ENCODE measurements around the gene PCYT2. TPM values are rescaled to one million over a fixed set of nuclear protein-coding genes. Genes with fewer than 3 reads are reported as not detected.

PCYT2 gene
- total and polyA plus RNA-seq, 4 donors = 31.4 to 67.4 (median 49.6) TPM

GRCh38 chr17:81854974-81855774, 56.0 kb downstream of the PCYT2 start:
- H3K9me3 ChIP-seq (ENCODE audit: control insufficient read depth, insufficient read depth, low read length) = no peaks in the 10 kb centered on the region
- no peaks in the 10 kb centered on the region for H3K27me3 ChIP-seq (ENCODE audit: control insufficient read depth, insufficient read depth, low read length)
- DNase-seq (ENCODE audit: low read depth in 4 of 6, low spot score in 6 of 6) = no peak
- H3K4me3 ChIP-seq (ENCODE audit: low read depth, low read length) = no peak overlapping the region
- no peak overlapping the region for H3K27ac ChIP-seq (ENCODE audit: low read depth, low read length)
- peaks cover 86% of the 10 kb centered on the region for H3K36me3 ChIP-seq (ENCODE audit: control insufficient read depth, insufficient read depth, low read length)
- H3K4me1 ChIP-seq (ENCODE audit: control insufficient read depth, insufficient read depth, low read length) = peaks cover 18% of the 10 kb centered on the region
- 94% methylated on average over 19 of the region's 29 CpGs for WGBS (ENCODE audit: insufficient coverage)

GRCh38 chr17:81852237-81852636, 59.0 kb downstream of the PCYT2 start:
- 97% methylated on average over 12 of the region's 12 CpGs for WGBS (ENCODE audit: insufficient coverage)
- Histone ChIP-seq H3K27ac (ENCODE audit: low read depth, low read length) (no peak overlapping the region), H3K4me3 (ENCODE audit: low read depth, low read length) (no peak overlapping the region), H3K4me1 (ENCODE audit: control insufficient read depth, insufficient read depth, low read length) (no peaks in the 10 kb centered on the region), H3K27me3 (ENCODE audit: control insufficient read depth, insufficient read depth, low read length) (no peaks in the 10 kb centered on the region), H3K9me3 (ENCODE audit: control insufficient read depth, insufficient read depth, low read length) (no peaks in the 10 kb centered on the region), H3K36me3 (ENCODE audit: control insufficient read depth, insufficient read depth, low read length) (peaks cover 87% of the 10 kb centered on the region)
- DNase-seq (ENCODE audit: low read depth in 4 of 6, low spot score in 6 of 6) = no peak

GRCh38 chr17:81851423-81851822, 59.8 kb downstream of the PCYT2 start:
- DNase-seq (ENCODE audit: low read depth in 4 of 6, low spot score in 6 of 6) = no peak
- H3K27ac ChIP-seq (ENCODE audit: low read depth, low read length) = no peak overlapping the region

More at GRCh38 chr17:81851423-81851822, 59.8 kb downstream of the PCYT2 start:
- Histone ChIP-seq H3K27me3 (ENCODE audit: control insufficient read depth, insufficient read depth, low read length) (no peaks in the 10 kb centered on the region), H3K9me3 (ENCODE audit: control insufficient read depth, insufficient read depth, low read length) (no peaks in the 10 kb centered on the region), H3K36me3 (ENCODE audit: control insufficient read depth, insufficient read depth, low read length) (peaks cover 87% of the 10 kb centered on the region), H3K4me1 (ENCODE audit: control insufficient read depth, insufficient read depth, low read length) (no peaks in the 10 kb centered on the region), H3K4me3 (ENCODE audit: low read depth, low read length) (no peak overlapping the region)
- WGBS (ENCODE audit: insufficient coverage) = 90% methylated on average over 16 of the region's 16 CpGs

Other genes with a start within 250 kb of the PCYT2 start
- 10 to 100 TPM; 10.1 to 35.6 TPM for gene OXLD1, start 244.8 kb downstream of the PCYT2 start, total RNA-seq
- gene OXLD1, start 244.8 kb downstream of the PCYT2 start, polyA plus RNA-seq (ENCODE audit: insufficient read length in 2 of 2) = 10 to 100 TPM; 20.9 to 27.1 TPM
- gene CCDC137, start 244.7 kb downstream of the PCYT2 start, total RNA-seq = 10 to 100 TPM in 1 of 2 donors, 1 to 10 TPM in 1; 3.9 to 11.9 TPM
- gene CCDC137, start 244.7 kb downstream of the PCYT2 start, polyA plus RNA-seq (ENCODE audit: insufficient read length in 2 of 2) = 10 to 100 TPM; 21.1 to 25.9 TPM
- gene ARL16, start 227.6 kb downstream of the PCYT2 start, total RNA-seq = 10 to 100 TPM; 43.2 to 57.1 TPM
- 10 to 100 TPM; 64.8 to 69.1 TPM for gene ARL16, start 227.6 kb downstream of the PCYT2 start, polyA plus RNA-seq (ENCODE audit: insufficient read length in 2 of 2)
- gene HGS, start 227.4 kb downstream of the PCYT2 start, total RNA-seq = 10 to 100 TPM; 37.9 to 66.7 TPM
- 100 to 1,000 TPM; 107 to 128 TPM for gene HGS, start 227.4 kb downstream of the PCYT2 start, polyA plus RNA-seq (ENCODE audit: insufficient read length in 2 of 2)
- gene MRPL12, start 208.0 kb downstream of the PCYT2 start, total RNA-seq = 10 to 100 TPM in 1 of 2 donors, 1 to 10 TPM in 1; 9.2 to 10.7 TPM
- 10 to 100 TPM; 74.5 to 76.0 TPM for gene MRPL12, start 208.0 kb downstream of the PCYT2 start, polyA plus RNA-seq (ENCODE audit: insufficient read length in 2 of 2)
- 10 to 100 TPM in 1 of 2 donors, 1 to 10 TPM in 1; 6.1 to 10.4 TPM for gene SLC25A10, start 199.1 kb downstream of the PCYT2 start, total RNA-seq
- 10 to 100 TPM; 14.1 to 15.2 TPM for gene SLC25A10, start 199.1 kb downstream of the PCYT2 start, polyA plus RNA-seq (ENCODE audit: insufficient read length in 2 of 2)
- gene GCGR, start 107.2 kb downstream of the PCYT2 start, total RNA-seq = under 1 TPM; 0.50 to 0.99 TPM
- 1 to 10 TPM in 1 of 2 donors, not detected in 1; 1.3 TPM for gene GCGR, start 107.2 kb downstream of the PCYT2 start, polyA plus RNA-seq (ENCODE audit: insufficient read length in 2 of 2)
- gene MCRIP1, start 78.1 kb downstream of the PCYT2 start, total RNA-seq = 100 to 1,000 TPM in 1 of 2 donors, 10 to 100 TPM in 1; 51.0 to 146 TPM
- 100 to 1,000 TPM; 216 to 234 TPM for gene MCRIP1, start 78.1 kb downstream of the PCYT2 start, polyA plus RNA-seq (ENCODE audit: insufficient read length in 2 of 2)
- under 1 TPM in 1 of 2 donors, not detected in 1; 0.17 TPM for gene PPP1R27, start 76.3 kb downstream of the PCYT2 start, total RNA-seq
- under 1 TPM in 1 of 2 donors, not detected in 1; 0.18 TPM for gene PPP1R27, start 76.3 kb downstream of the PCYT2 start, polyA plus RNA-seq (ENCODE audit: insufficient read length in 2 of 2)
- gene P4HB, start 50.9 kb downstream of the PCYT2 start, total RNA-seq = 100 to 1,000 TPM; 143 to 443 TPM
- 100 to 1,000 TPM; 254 to 311 TPM for gene P4HB, start 50.9 kb downstream of the PCYT2 start, polyA plus RNA-seq (ENCODE audit: insufficient read length in 2 of 2)
- 100 to 1,000 TPM in 1 of 2 donors, 10 to 100 TPM in 1; 46.6 to 158 TPM for gene ARHGDIA, start 40.1 kb downstream of the PCYT2 start, total RNA-seq
- 100 to 1,000 TPM; 318 to 319 TPM for gene ARHGDIA, start 40.1 kb downstream of the PCYT2 start, polyA plus RNA-seq (ENCODE audit: insufficient read length in 2 of 2)
- gene ALYREF, start 19.8 kb downstream of the PCYT2 start, total RNA-seq = 10 to 100 TPM; 54.6 to 77.1 TPM
- 10 to 100 TPM; 77.4 to 84.5 TPM for gene ALYREF, start 19.8 kb downstream of the PCYT2 start, polyA plus RNA-seq (ENCODE audit: insufficient read length in 2 of 2)
- gene ANAPC11, start 19.7 kb downstream of the PCYT2 start, total RNA-seq = 100 to 1,000 TPM in 1 of 2 donors, 10 to 100 TPM in 1; 53.8 to 120 TPM
- gene ANAPC11, start 19.7 kb downstream of the PCYT2 start, polyA plus RNA-seq (ENCODE audit: insufficient read length in 2 of 2) = 100 to 1,000 TPM; 142 to 144 TPM
- gene NPB, start 9.2 kb downstream of the PCYT2 start, total RNA-seq = 1 to 10 TPM; 1.1 to 4.4 TPM
- gene NPB, start 9.2 kb downstream of the PCYT2 start, polyA plus RNA-seq (ENCODE audit: insufficient read length in 2 of 2) = 1 to 10 TPM; 2.1 to 3.8 TPM
- 10 to 100 TPM in 1 of 2 donors, 1 to 10 TPM in 1; 5.8 to 11.8 TPM for gene SIRT7, start 6.8 kb upstream of the PCYT2 start, total RNA-seq
- gene SIRT7, start 6.8 kb upstream of the PCYT2 start, polyA plus RNA-seq (ENCODE audit: insufficient read length in 2 of 2) = 10 to 100 TPM; 18.9 to 24.2 TPM
- gene MAFG, start 16.3 kb upstream of the PCYT2 start, total RNA-seq = 10 to 100 TPM; 10.8 to 13.0 TPM
- gene MAFG, start 16.3 kb upstream of the PCYT2 start, polyA plus RNA-seq (ENCODE audit: insufficient read length in 2 of 2) = 10 to 100 TPM; 21.5 to 24.2 TPM
- gene PYCR1, start 25.9 kb upstream of the PCYT2 start, total RNA-seq = 10 to 100 TPM; 37.0 to 52.0 TPM
- gene PYCR1, start 25.9 kb upstream of the PCYT2 start, polyA plus RNA-seq (ENCODE audit: insufficient read length in 2 of 2) = 10 to 100 TPM; 47.2 to 56.8 TPM
- gene MYADML2, start 35.8 kb upstream of the PCYT2 start, total RNA-seq = 1 to 10 TPM in 1 of 2 donors, under 1 TPM in 1; 0.44 to 2.0 TPM
- gene MYADML2, start 35.8 kb upstream of the PCYT2 start, polyA plus RNA-seq (ENCODE audit: insufficient read length in 2 of 2) = 1 to 10 TPM; 2.2 to 2.9 TPM
- 1 to 10 TPM in 1 of 2 donors, under 1 TPM in 1; 0.89 to 3.0 TPM for gene NOTUM, start 49.8 kb upstream of the PCYT2 start, total RNA-seq
- 1 to 10 TPM in 1 of 2 donors, under 1 TPM in 1; 0.82 to 1.4 TPM for gene NOTUM, start 49.8 kb upstream of the PCYT2 start, polyA plus RNA-seq (ENCODE audit: insufficient read length in 2 of 2)
- gene ASPSCR1, start 66.2 kb upstream of the PCYT2 start, total RNA-seq = 10 to 100 TPM; 22.3 to 42.8 TPM
- gene ASPSCR1, start 66.2 kb upstream of the PCYT2 start, polyA plus RNA-seq (ENCODE audit: insufficient read length in 2 of 2) = 10 to 100 TPM; 38.9 to 53.7 TPM
- gene CENPX, start 111.5 kb upstream of the PCYT2 start, total RNA-seq = 10 to 100 TPM; 37.0 to 56.3 TPM
- gene CENPX, start 111.5 kb upstream of the PCYT2 start, polyA plus RNA-seq (ENCODE audit: insufficient read length in 2 of 2) = 10 to 100 TPM; 70.4 to 71.9 TPM
- gene LRRC45, start 111.9 kb upstream of the PCYT2 start, total RNA-seq = 10 to 100 TPM in 1 of 2 donors, 1 to 10 TPM in 1; 8.2 to 16.9 TPM
- gene LRRC45, start 111.9 kb upstream of the PCYT2 start, polyA plus RNA-seq (ENCODE audit: insufficient read length in 2 of 2) = 10 to 100 TPM; 22.1 to 26.4 TPM
- 10 to 100 TPM; 51.7 to 58.4 TPM for gene RAC3, start 120.3 kb upstream of the PCYT2 start, total RNA-seq
- 100 to 1,000 TPM; 212 to 214 TPM for gene RAC3, start 120.3 kb upstream of the PCYT2 start, polyA plus RNA-seq (ENCODE audit: insufficient read length in 2 of 2)
- 10 to 100 TPM; 44.3 to 94.5 TPM for gene DCXR, start 126.3 kb upstream of the PCYT2 start, total RNA-seq
- 100 to 1,000 TPM; 144 to 145 TPM for gene DCXR, start 126.3 kb upstream of the PCYT2 start, polyA plus RNA-seq (ENCODE audit: insufficient read length in 2 of 2)
- gene RFNG, start 140.4 kb upstream of the PCYT2 start, total RNA-seq = 10 to 100 TPM; 19.5 to 36.7 TPM
- gene RFNG, start 140.4 kb upstream of the PCYT2 start, polyA plus RNA-seq (ENCODE audit: insufficient read length in 2 of 2) = 10 to 100 TPM; 61.8 to 75.2 TPM
- 100 to 1,000 TPM in 1 of 2 donors, 10 to 100 TPM in 1; 63.4 to 125 TPM for gene GPS1, start 140.5 kb upstream of the PCYT2 start, total RNA-seq
- 100 to 1,000 TPM; 151 to 165 TPM for gene GPS1, start 140.5 kb upstream of the PCYT2 start, polyA plus RNA-seq (ENCODE audit: insufficient read length in 2 of 2)
- gene DUS1L, start 154.4 kb upstream of the PCYT2 start, total RNA-seq = 10 to 100 TPM; 18.9 to 48.8 TPM
- 10 to 100 TPM; 66.6 to 85.1 TPM for gene DUS1L, start 154.4 kb upstream of the PCYT2 start, polyA plus RNA-seq (ENCODE audit: insufficient read length in 2 of 2)
- gene FASN, start 186.8 kb upstream of the PCYT2 start, total RNA-seq = 10 to 100 TPM; 57.7 to 58.3 TPM
- 100 to 1,000 TPM; 163 to 184 TPM for gene FASN, start 186.8 kb upstream of the PCYT2 start, polyA plus RNA-seq (ENCODE audit: insufficient read length in 2 of 2)

Measured in spinal cord (tissue), 10 donors.